CD4-positive, alpha-beta T cell treated with Interleukin-15 for 4 hours (primary cell): ENCODE data around the gene ZSCAN22.
A peak's percentile ranks its signal among the peaks of the same experiment; 100 is the strongest.
"Not testable (repeated sequence)": the region's sequence is repeated elsewhere in the genome, so short reads cannot be mapped to it uniquely, and the experiment has no call there.

ENCODE experiments used
- DNase-seq: peaks from one replicate; pipeline ENCODE4 v3.0.0-alpha.2; 2020; ENCODE audit warnings: low spot score

ZSCAN22 gene

GRCh38 chr19:58318297-58318696, 8.5 kb upstream of the ZSCAN22 start:
- DNase-seq = no peak

GRCh38 chr19:58319241-58319640, 7.6 kb upstream of the ZSCAN22 start:
- no peak for DNase-seq

- DNase-seq = no peak
These were observed 1.3 kb upstream of the ZSCAN22 start for GRCh38 chr19:58325311-58326022.

- no peak for DNase-seq
These were observed 287 bp upstream of the ZSCAN22 start for GRCh38 chr19:58326501-58326913.

- DNase-seq = peak; percentile 16
These were observed 2.2 kb downstream of the ZSCAN22 start for GRCh38 chr19:58328999-58329398.

GRCh38 chr19:58330458-58330857, 3.7 kb downstream of the ZSCAN22 start:
- no peak for DNase-seq

GRCh38 chr19:58332697-58333096, 5.9 kb downstream of the ZSCAN22 start:
- no peak for DNase-seq

GRCh38 chr19:58334691-58335249, 8.0 kb downstream of the ZSCAN22 start:
- DNase-seq = no peak

- DNase-seq = no peak
These were observed 8.8 kb downstream of the ZSCAN22 start for GRCh38 chr19:58335630-58336029.

- DNase-seq = no peak
These were observed 9.4 kb downstream of the ZSCAN22 start for GRCh38 chr19:58336216-58336615.

- DNase-seq = no peak
These were observed 10.0 kb downstream of the ZSCAN22 start for GRCh38 chr19:58336820-58337219.

GRCh38 chr19:58338336-58338735, 11.5 kb downstream of the ZSCAN22 start:
- DNase-seq = no peak

- no peak for DNase-seq
These were observed 12.2 kb downstream of the ZSCAN22 start for GRCh38 chr19:58338825-58339558.

GRCh38 chr19:58345558-58345957, 18.8 kb downstream of the ZSCAN22 start:
- DNase-seq = no peak

GRCh38 chr19:58346961-58347929, 20.5 kb downstream of the ZSCAN22 start:
- peak; percentile 65 for DNase-seq

- DNase-seq = not testable (repeated sequence)
These were observed 21.3 kb downstream of the ZSCAN22 start for GRCh38 chr19:58348080-58348479.

GRCh38 chr19:58349590-58349989, 22.8 kb downstream of the ZSCAN22 start:
- DNase-seq = no peak

- DNase-seq = no peak
These were observed 23.4 kb downstream of the ZSCAN22 start for GRCh38 chr19:58350001-58350861.

- no peak for DNase-seq
These were observed 24.2 kb downstream of the ZSCAN22 start for GRCh38 chr19:58350871-58351557.

- DNase-seq = no peak
These were observed 24.7 kb downstream of the ZSCAN22 start for GRCh38 chr19:58351558-58351878.
